ENCODE data around the gene UGT3A2. TPM values are rescaled to one million over a fixed set of nuclear protein-coding genes. Genes with fewer than 3 reads are reported as not detected.

Gene UGT3A2
- total and polyA plus RNA-seq, 2 of the 8 experiments (the other 6 are each of a cell fraction or from before 2014, with no cell fraction given) = 19.4 to 28.8 TPM

- H2AK5ac ChIP-seq (ENCODE audit: low read depth, low read length) = no peak overlapping the region
- WGBS, 2 experiments (ENCODE audit: extremely low coverage in 1 of 2, insufficient coverage in 1 of 2, insufficient read length in 1 of 2, insufficient replicate concordance in 2 of 2, low coverage in 1 of 2, low lambda C conversion rate in 2 of 2, missing lambda C conversion rate in 1 of 2) = 88% methylated on average over 2 of the region's 2 CpGs; no CpG with 5 or more reads in 1 of the 2 experiments
- H3K79me1 ChIP-seq (ENCODE audit: low read depth, low read length) = no peaks in the 10 kb centered on the region
- no peak overlapping the region for H4K91ac ChIP-seq (replicated peaks; ENCODE audit: insufficient read length, low read length)
- H3K79me2 ChIP-seq (ENCODE audit: control insufficient read depth in 1 of 2, insufficient read depth in 2 of 2, low read length in 2 of 2) = no peaks in the 10 kb centered on the region
- no peak for FAIRE-seq
- no peak overlapping the region for H3K4me2 ChIP-seq (ENCODE audit: insufficient read depth in 1 of 2, low read depth in 2 of 2, low read length in 2 of 2)
- H3K4ac ChIP-seq (replicated peaks; ENCODE audit: insufficient read length, low read depth, low read length) = no peak overlapping the region
- H3K14ac ChIP-seq (ENCODE audit: insufficient read length) = no peak overlapping the region
- ChIA-PET CTCF (ENCODE audit: partially characterized antibody) (interaction anchor here (1.2 kb wide), 1 partner anchor 26 kb away, joined by 5 read pairs; no protein-coding TSS in a partner anchor), POLR2A (ENCODE audit: partially characterized antibody) (no interaction called here)
- TF ChIP-seq KDM1A (IDR thresholded peaks at IDR 0.05; ENCODE audit: borderline replicate concordance, low read length) (no peak), JUND (IDR thresholded peaks at IDR 0.05; ENCODE audit: low read length) (no peak), BACH1 (IDR thresholded peaks at IDR 0.05; ENCODE audit: low read length) (no peak), CEBPB (IDR thresholded peaks at IDR 0.05; ENCODE audit: low read depth, low read length) (no peak), YY1 (IDR thresholded peaks at IDR 0.05; ENCODE audit: low read depth, low read length) (no peak), RNF2 (IDR thresholded peaks at IDR 0.05; ENCODE audit: borderline replicate concordance, low read depth, low read length, missing control alignments, poor library complexity, severe bottlenecking) (no peak)
- H3K9ac ChIP-seq (replicated peaks in 1 of 4; ENCODE audit: extremely low read depth in 1 of 4, low read depth in 3 of 4, low read length in 3 of 4) = no peak overlapping the region
- no peaks in the 10 kb centered on the region for H3K36me3 ChIP-seq (ENCODE audit: control insufficient read depth in 2 of 4, insufficient read depth in 4 of 4, low read length in 3 of 4)
- DNase-seq (ENCODE audit: low read depth in 1 of 2, low spot score in 2 of 2) = no peak
- H3K4me1 ChIP-seq (replicated peaks in 1 of 4; ENCODE audit: control insufficient read depth in 3 of 4, insufficient read depth in 4 of 4, low read length in 3 of 4) = no peaks in the 10 kb centered on the region; a peak in 1 of 7 replicates
- no peak overlapping the region for H3K23ac ChIP-seq (ENCODE audit: insufficient read length)
- H4K8ac ChIP-seq (ENCODE audit: extremely low read depth, insufficient read depth, low read length) = no peak overlapping the region
- no peak overlapping the region for H2BK120ac ChIP-seq (replicated peaks; ENCODE audit: low read depth, low read length)
- H3K23me2 ChIP-seq (ENCODE audit: low read depth, low read length) = no peaks in the 10 kb centered on the region
- no peak overlapping the region for H3K4me3 ChIP-seq (ENCODE audit: extremely low read depth in 1 of 4, insufficient read depth in 2 of 4, low read depth in 3 of 4, low read length in 4 of 4)
- no peak overlapping the region for H4K5ac ChIP-seq (ENCODE audit: insufficient read length, low read depth, low read length)
- no peak overlapping the region for H3K18ac ChIP-seq (ENCODE audit: extremely low read depth, low read length)
- H4K20me1 ChIP-seq (replicated peaks in 1 of 2; ENCODE audit: control insufficient read depth in 1 of 2, insufficient read depth in 2 of 2, low read length in 2 of 2) = peaks cover 0 to 2% of the 10 kb centered on the region in 2 experiments
- H3K9me3 ChIP-seq (ENCODE audit: insufficient read depth in 2 of 2, low read depth in 1 of 2, low read length in 1 of 2) = no peaks in the 10 kb centered on the region
- H2BK5ac ChIP-seq (ENCODE audit: low read depth, low read length) = no peak overlapping the region
- no peak overlapping the region for H3K27ac ChIP-seq (ENCODE audit: low read depth, low read length)
- no peak overlapping the region for H3K56ac ChIP-seq (replicated peaks; ENCODE audit: insufficient read length, low read depth, low read length)
- no peak overlapping the region for H2AFZ ChIP-seq (ENCODE audit: low read length)
- no peak overlapping the region for H2BK15ac ChIP-seq (ENCODE audit: low read length)
- no peaks in the 10 kb centered on the region for H3K27me3 ChIP-seq (replicated peaks in 1 of 4; ENCODE audit: control insufficient read depth in 3 of 4, extremely low read depth in 1 of 4, insufficient read depth in 3 of 4, low read length in 3 of 4)
- no peak overlapping the region for H2BK20ac ChIP-seq (ENCODE audit: low read length)
- no peak overlapping the region for H2BK12ac ChIP-seq (ENCODE audit: low read depth, low read length)
These were observed 39.1 kb upstream of the UGT3A2 start for GRCh38 chr5:36105819-36106218.

All from H1 (cell line).